Neural progenitor cell (in vitro differentiated cells): ENCODE results near the gene SHISA2. TPM values are rescaled to one million over a fixed set of nuclear protein-coding genes. Genes with fewer than 3 reads are reported as not detected.

Experiments
- DNase-seq: peaks from one replicate; pipeline ENCODE4 v3.0.0-alpha.2; 2016; ENCODE audit warnings: low spot score
- H2AFZ ChIP-seq: fragments of 200-600 bp; sonication (generic); replicated peaks from 2 replicates; pipeline ENCODE4 v1.6.1; 2016; ENCODE audit warnings: antibody characterized with exemption
- H3F3A ChIP-seq: fragments of 200-600 bp; sonication (generic); 2 replicates; pipeline ENCODE4 v1.6.1; 2016; ENCODE audit warnings: antibody characterized with exemption, low read depth
- H3K27ac ChIP-seq: fragments of 200-600 bp; sonication (generic); 2 replicates; pipeline ENCODE4 v1.5.1; 2016; ENCODE audit warnings: mild to moderate bottlenecking
- H3K27me3 ChIP-seq: fragments of 200-600 bp; sonication (generic); 2 replicates; pipeline ENCODE4 v1.6.1; 2016; ENCODE audit warnings: mild to moderate bottlenecking, moderate library complexity
- H3K36me3 ChIP-seq: fragments of 200-600 bp; sonication (generic); 2 replicates; pipeline ENCODE4 v1.5.1; 2016
- H3K4me1 ChIP-seq: fragments of 200-600 bp; sonication (generic); 2 replicates; pipeline ENCODE4 v1.6.1; 2016; ENCODE audit warnings: mixed run types
- H3K4me2 ChIP-seq: fragments of 200-600 bp; sonication (generic); 2 replicates; pipeline ENCODE4 v1.6.1; 2016
- H3K4me3 ChIP-seq: fragments of 200-600 bp; sonication (generic); 2 replicates; pipeline ENCODE4 v1.5.1; 2016
- H3K79me2 ChIP-seq: fragments of 200-600 bp; sonication (generic); 2 replicates; pipeline ENCODE4 v1.6.1; 2016; ENCODE audit warnings: low read depth
- H3K9ac ChIP-seq: fragments of 200-600 bp; sonication (generic); 2 replicates; pipeline ENCODE4 v1.6.1; 2016
- H3K9me3 ChIP-seq: fragments of 200-600 bp; sonication (generic); 2 replicates; pipeline ENCODE4 v1.5.1; 2016; ENCODE audit warnings: low read depth
- H4K20me1 ChIP-seq: fragments of 200-600 bp; sonication (generic); 2 replicates; pipeline ENCODE4 v1.6.1; 2016; ENCODE audit warnings: low read depth
- H3K27ac Mint-ChIP-seq: 3 replicates; pipeline ENCODE4 v1.8.0; 2021; ENCODE audit warnings: mixed read lengths
- H3K27me3 Mint-ChIP-seq: 2 replicates; pipeline ENCODE4 v1.8.0; 2022; ENCODE audit warnings: low read depth, mild to moderate bottlenecking, inconsistent platforms, moderate library complexity, mixed read lengths; ENCODE audit not compliant: insufficient read depth
- H3K36me3 Mint-ChIP-seq: 3 replicates; pipeline ENCODE4 v1.8.0; 2021; ENCODE audit warnings: mixed read lengths
- H3K4me1 Mint-ChIP-seq: 3 replicates; pipeline ENCODE4 v1.8.0; 2021; ENCODE audit warnings: mixed read lengths
- H3K4me3 Mint-ChIP-seq: 3 replicates; pipeline ENCODE4 v1.8.0; 2021; ENCODE audit warnings: mild to moderate bottlenecking, moderate library complexity, mixed read lengths
- H3K9me3 Mint-ChIP-seq: 3 replicates; pipeline ENCODE4 v1.8.0; 2020; ENCODE audit warnings: mixed read lengths
- EZH2 ChIP-seq: fragments of 200-600 bp; sonication (generic); IDR thresholded peaks from 2 replicates; pipeline ENCODE4 v1.6.1; 2017; ENCODE audit warnings: antibody characterized with exemption, mild to moderate bottlenecking, moderate library complexity
- EZH2phosphoT487 ChIP-seq: fragments of 200-600 bp; sonication (generic); IDR thresholded peaks from 2 replicates; pipeline ENCODE4 v1.6.1; 2017; ENCODE audit warnings: antibody characterized with exemption
- total RNA-seq: library from RNA; depleted of rRNA; stranded (reverse); fragments of >200 nt; gene quantifications from 2 replicates; pipeline ENCODE4 v1.2.3, GENCODE V29; 2015; ENCODE audit warnings: low replicate concordance
- TF ChIP-seq, protein P1 (sequence below): fragments of 200-600 bp; sonication (generic); IDR thresholded peaks from 2 replicates; pipeline ENCODE4 v1.5.1; 2017; ENCODE audit warnings: antibody characterized with exemption, mild to moderate bottlenecking

Gene SHISA2
- total RNA-seq, 1 donor from 2014 or later = 386 TPM

DNA sequence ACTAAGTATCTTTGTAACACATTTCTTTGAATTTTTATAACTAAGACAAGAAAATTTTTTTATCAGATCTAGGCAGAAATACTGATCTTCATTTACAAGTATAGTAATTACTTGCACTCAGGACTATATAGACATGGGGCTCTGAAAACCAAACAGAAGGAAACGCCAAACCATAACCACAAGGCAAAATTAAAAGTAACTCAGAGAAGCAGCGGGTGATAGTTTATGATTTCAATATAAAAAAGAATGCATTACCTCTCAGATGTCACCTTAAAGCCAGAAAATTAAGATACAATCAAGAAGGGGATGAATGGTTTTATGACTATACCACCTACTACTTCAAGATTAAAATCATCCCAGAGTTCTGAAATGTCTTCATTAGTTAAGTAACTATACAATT lies 6.7 kb downstream of the SHISA2 start:
- Histone ChIP-seq H3K36me3 (peaks cover 38% of the 10 kb centered on the region), H3K4me2 (peak overlapping the region; percentile 25), H3K9me3 (no peaks in the 10 kb centered on the region), H3K79me2 (peaks cover 65% of the 10 kb centered on the region), H3F3A (peaks cover 92% of the 10 kb centered on the region), H3K27me3 (no peaks in the 10 kb centered on the region), H4K20me1 (peaks cover 90% of the 10 kb centered on the region), H3K27ac (peak overlapping the region; percentile 48), H3K4me1 (peaks cover 38% of the 10 kb centered on the region), H3K4me3 (peak overlapping the region; percentile 8), H2AFZ (no peak overlapping the region), H3K9ac (no peak overlapping the region)
- TF ChIP-seq, protein P1, sequence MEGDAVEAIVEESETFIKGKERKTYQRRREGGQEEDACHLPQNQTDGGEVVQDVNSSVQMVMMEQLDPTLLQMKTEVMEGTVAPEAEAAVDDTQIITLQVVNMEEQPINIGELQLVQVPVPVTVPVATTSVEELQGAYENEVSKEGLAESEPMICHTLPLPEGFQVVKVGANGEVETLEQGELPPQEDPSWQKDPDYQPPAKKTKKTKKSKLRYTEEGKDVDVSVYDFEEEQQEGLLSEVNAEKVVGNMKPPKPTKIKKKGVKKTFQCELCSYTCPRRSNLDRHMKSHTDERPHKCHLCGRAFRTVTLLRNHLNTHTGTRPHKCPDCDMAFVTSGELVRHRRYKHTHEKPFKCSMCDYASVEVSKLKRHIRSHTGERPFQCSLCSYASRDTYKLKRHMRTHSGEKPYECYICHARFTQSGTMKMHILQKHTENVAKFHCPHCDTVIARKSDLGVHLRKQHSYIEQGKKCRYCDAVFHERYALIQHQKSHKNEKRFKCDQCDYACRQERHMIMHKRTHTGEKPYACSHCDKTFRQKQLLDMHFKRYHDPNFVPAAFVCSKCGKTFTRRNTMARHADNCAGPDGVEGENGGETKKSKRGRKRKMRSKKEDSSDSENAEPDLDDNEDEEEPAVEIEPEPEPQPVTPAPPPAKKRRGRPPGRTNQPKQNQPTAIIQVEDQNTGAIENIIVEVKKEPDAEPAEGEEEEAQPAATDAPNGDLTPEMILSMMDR = no peak
- no peak for TF ChIP-seq EZH2phosphoT487
- no peak for TF ChIP-seq EZH2
- no peak overlapping the region for H3K27ac Mint-ChIP-seq
- H3K4me1 Mint-ChIP-seq = peaks cover 12% of the 10 kb centered on the region
- no peak for DNase-seq
- H3K4me3 Mint-ChIP-seq = no peak overlapping the region
- H3K27me3 Mint-ChIP-seq = peaks cover 15% of the 10 kb centered on the region
- no peaks in the 10 kb centered on the region for H3K9me3 Mint-ChIP-seq
- no peaks in the 10 kb centered on the region for H3K36me3 Mint-ChIP-seq

DNA sequence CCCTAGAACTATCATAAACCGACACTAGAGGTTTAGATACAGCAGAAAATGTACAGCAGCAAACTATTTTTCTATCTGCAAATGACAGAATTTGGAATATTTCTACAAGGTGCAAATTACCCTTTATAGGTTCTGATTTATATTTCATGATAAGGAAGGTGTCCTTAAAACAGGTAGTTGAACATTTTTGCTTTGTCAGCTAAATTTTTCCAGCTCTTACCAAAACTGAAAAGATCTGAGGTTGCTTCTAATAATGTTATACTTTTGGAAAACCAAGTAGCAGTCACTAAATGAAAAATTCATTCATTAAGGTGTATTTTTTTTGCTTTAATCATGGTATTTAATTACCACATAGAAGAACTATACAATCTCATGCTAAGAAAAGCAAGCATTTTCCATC lies 9.0 kb downstream of the SHISA2 start:
- Mint-ChIP-seq H3K27me3 (peaks cover 2% of the 10 kb centered on the region), H3K36me3 (no peaks in the 10 kb centered on the region), H3K4me1 (no peaks in the 10 kb centered on the region), H3K27ac (no peak overlapping the region), H3K9me3 (no peaks in the 10 kb centered on the region), H3K4me3 (no peak overlapping the region)
- H3F3A ChIP-seq = peaks cover 70% of the 10 kb centered on the region
- no peak overlapping the region for H3K4me3 ChIP-seq
- H4K20me1 ChIP-seq = peaks cover 67% of the 10 kb centered on the region
- H3K79me2 ChIP-seq = peaks cover 41% of the 10 kb centered on the region
- H3K9ac ChIP-seq = no peak overlapping the region
- no peaks in the 10 kb centered on the region for H3K27me3 ChIP-seq
- H3K36me3 ChIP-seq = peaks cover 28% of the 10 kb centered on the region
- TF ChIP-seq EZH2 = no peak
- TF ChIP-seq, protein P1 = no peak
- TF ChIP-seq EZH2phosphoT487 = no peak
- no peak overlapping the region for H2AFZ ChIP-seq
- no peak for DNase-seq
- H3K4me1 ChIP-seq = peaks cover 29% of the 10 kb centered on the region
- no peaks in the 10 kb centered on the region for H3K9me3 ChIP-seq
- H3K4me2 ChIP-seq = no peak overlapping the region
- peak overlapping the region; percentile 81 for H3K27ac ChIP-seq

DNA sequence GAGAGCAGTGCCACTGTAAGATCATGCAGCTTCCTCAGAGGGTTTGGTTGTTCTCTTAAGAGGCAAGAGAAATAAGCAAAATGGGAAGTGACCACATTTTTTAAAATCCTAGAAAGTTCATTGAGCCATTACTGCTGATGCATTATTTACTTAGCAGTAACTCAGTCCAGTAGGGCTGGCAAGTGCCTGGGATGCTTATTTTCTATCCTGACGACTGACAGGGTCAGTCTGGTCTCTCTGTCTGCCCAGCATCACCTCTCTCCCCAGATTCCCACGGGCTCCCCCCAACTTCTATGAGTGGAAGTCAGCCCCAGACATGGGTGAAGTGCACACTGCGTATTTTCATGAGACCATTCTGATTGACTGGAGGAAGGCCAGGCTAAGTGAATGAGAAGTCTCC lies 10.4 kb downstream of the SHISA2 start:
- Histone ChIP-seq H3K36me3 (peaks cover 16% of the 10 kb centered on the region), H2AFZ (no peak overlapping the region), H3K4me2 (no peak overlapping the region), H3K27ac (peak overlapping the region; percentile 81), H3K4me3 (no peak overlapping the region), H3K4me1 (peaks cover 17% of the 10 kb centered on the region), H3K9ac (no peak overlapping the region), H4K20me1 (peaks cover 53% of the 10 kb centered on the region), H3K9me3 (no peaks in the 10 kb centered on the region), H3F3A (peaks cover 60% of the 10 kb centered on the region), H3K27me3 (no peaks in the 10 kb centered on the region), H3K79me2 (peaks cover 28% of the 10 kb centered on the region)
- peaks cover 2% of the 10 kb centered on the region for H3K27me3 Mint-ChIP-seq
- no peaks in the 10 kb centered on the region for H3K4me1 Mint-ChIP-seq
- no peaks in the 10 kb centered on the region for H3K36me3 Mint-ChIP-seq
- no peak for DNase-seq
- H3K4me3 Mint-ChIP-seq = no peak overlapping the region
- H3K9me3 Mint-ChIP-seq = no peaks in the 10 kb centered on the region
- TF ChIP-seq EZH2phosphoT487 (no peak), EZH2 (no peak)
- TF ChIP-seq, protein P1 = no peak
- H3K27ac Mint-ChIP-seq = no peak overlapping the region
